Adrenal gland (tissue), 5 donors: ENCODE measurements around the gene TPK1.

Experiments used
- CTCF ChIP-seq, 6 experiments: fragments of 450-650 bp in 4 of 6; fragments of 200-600 bp in 2 of 6; sonication (generic) in 1 of 6; IDR thresholded peaks; 1 replicate in 5 of 6; 2 replicates in 1 of 6; pipeline versions ENCODE4 v1.5.1 to v1.8.0; 2016 to 2021; ENCODE audit warnings: antibody characterized with exemption in 6 of 6, mild to moderate bottlenecking in 2 of 6, moderate library complexity in 1 of 6
- POLR2A ChIP-seq, 2 donors: fragments of 450-650 bp; IDR thresholded peaks; one replicate each; pipeline ENCODE4 v1.6.1; 2017; ENCODE audit warnings: antibody characterized with exemption in 2 of 2, mild to moderate bottlenecking in 2 of 2, moderate library complexity in 1 of 2
- donor health status: DM: no; HTN: no; CAD: no.

GRCh38 chr7:144857463-144857862 is 21.6 kb upstream of the TPK1 start:
- TF ChIP-seq CTCF (IDR thresholded peaks at IDR 0.05) (no peak), POLR2A (IDR thresholded peaks at IDR 0.05) (no peak)
